HG02840 (cell line): Measurements from ENCODE around the gene FLVCR2.
"Not testable (repeated sequence)": the region's sequence is repeated elsewhere in the genome, so short reads cannot be mapped to it uniquely, and the experiment has no call there.

Experiments
- ATAC-seq: cut with Tn5 transposase; IDR thresholded peaks from one replicate; pipeline ENCODE4 v1.9.1; 2021; ENCODE audit warnings: mild to moderate bottlenecking, moderate library complexity, moderate number of reproducible peaks; ENCODE audit not compliant: unreplicated experiment, low FRiP score

The FLVCR2 gene

DNA sequence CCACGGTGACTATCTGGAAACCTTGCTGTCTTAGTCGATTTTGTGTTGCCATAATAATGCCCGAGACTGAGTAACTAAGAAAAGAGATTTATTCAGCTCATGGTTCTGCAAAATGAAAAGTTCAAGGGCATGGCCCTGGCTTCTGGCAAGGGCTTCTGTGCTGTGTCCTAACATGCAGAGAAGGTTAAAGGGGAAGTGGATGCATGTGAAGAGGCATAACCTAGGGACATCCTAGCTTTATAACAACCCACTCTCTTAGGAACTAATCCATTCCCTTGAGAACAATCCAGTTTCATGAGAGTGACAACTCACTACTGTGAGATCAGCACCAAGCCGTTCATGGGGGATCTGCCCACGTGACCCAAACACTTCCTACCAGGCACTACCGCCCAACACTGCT lies 11.5 kb downstream of the FLVCR2 start:
- ATAC-seq, result no peak

DNA sequence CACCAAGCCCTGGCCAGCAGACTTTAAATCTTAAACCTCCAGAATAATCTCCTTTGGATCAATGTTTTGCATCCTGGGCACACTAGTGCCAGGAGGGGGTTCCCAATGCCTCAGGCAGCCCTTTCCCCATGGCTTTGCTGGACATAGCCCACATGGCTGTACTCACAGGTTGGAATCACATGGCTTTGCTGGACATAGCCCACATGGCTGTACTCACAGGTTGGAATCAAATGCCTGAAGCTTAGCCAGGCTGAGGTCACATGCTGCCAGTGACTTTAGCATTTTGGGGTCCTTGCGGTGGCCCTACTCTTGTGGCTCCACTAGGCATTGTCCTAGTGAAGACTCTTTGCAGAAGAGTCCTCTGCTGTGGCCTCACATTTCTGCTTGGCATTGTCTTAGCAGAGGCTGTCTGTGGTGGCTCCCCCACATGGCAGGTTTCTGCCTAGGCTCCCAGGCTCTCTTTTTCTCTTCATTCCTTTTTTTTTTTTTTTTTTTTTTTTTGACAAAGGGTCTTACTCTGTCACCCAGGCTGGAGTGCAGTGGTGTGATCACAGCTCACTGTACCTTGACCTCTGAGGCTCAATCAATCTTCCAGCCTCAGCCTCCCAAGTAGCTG lies 13.0 kb downstream of the FLVCR2 start:
- no peak for ATAC-seq

- ATAC-seq, result no peak
Measured at GRCh38 chr14:75591987-75592575, 13.7 kb downstream of the FLVCR2 start.

GRCh38 chr14:75595226-75595625 lies 16.8 kb downstream of the FLVCR2 start:
- ATAC-seq, result no peak

GRCh38 chr14:75597149-75597548 lies 18.7 kb downstream of the FLVCR2 start:
- ATAC-seq, result no peak

- not testable (repeated sequence) for ATAC-seq
Measured at GRCh38 chr14:75600100-75600499, 21.7 kb downstream of the FLVCR2 start.

- ATAC-seq, result not testable (repeated sequence)
Measured at GRCh38 chr14:75601061-75601460, 22.6 kb downstream of the FLVCR2 start.

GRCh38 chr14:75602503-75602902 lies 24.1 kb downstream of the FLVCR2 start:
- no peak for ATAC-seq

GRCh38 chr14:75604979-75605851 lies 26.8 kb downstream of the FLVCR2 start:
- ATAC-seq, result no peak

DNA sequence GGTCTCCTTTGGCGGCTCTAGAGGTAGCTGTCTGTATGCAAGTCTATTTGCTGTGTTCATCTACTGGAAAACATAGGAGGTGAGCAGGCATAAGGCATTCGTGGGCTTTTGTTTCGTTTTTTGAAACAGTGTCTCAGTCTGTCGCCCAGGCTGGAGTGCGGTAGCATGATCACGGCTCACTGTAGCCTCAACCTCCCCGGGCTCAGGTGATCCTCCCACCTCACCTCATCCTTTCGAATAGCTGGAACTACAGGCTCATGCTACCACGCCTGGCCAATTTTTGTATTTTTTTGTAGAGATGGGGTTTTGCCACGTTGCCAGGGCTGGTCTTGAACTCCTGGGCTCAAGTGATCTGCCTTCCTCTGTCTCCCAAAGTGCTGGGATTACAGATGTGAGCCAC lies 27.5 kb downstream of the FLVCR2 start:
- no peak for ATAC-seq

GRCh38 chr14:75607044-75607443 lies 28.6 kb downstream of the FLVCR2 start:
- no peak for ATAC-seq

DNA sequence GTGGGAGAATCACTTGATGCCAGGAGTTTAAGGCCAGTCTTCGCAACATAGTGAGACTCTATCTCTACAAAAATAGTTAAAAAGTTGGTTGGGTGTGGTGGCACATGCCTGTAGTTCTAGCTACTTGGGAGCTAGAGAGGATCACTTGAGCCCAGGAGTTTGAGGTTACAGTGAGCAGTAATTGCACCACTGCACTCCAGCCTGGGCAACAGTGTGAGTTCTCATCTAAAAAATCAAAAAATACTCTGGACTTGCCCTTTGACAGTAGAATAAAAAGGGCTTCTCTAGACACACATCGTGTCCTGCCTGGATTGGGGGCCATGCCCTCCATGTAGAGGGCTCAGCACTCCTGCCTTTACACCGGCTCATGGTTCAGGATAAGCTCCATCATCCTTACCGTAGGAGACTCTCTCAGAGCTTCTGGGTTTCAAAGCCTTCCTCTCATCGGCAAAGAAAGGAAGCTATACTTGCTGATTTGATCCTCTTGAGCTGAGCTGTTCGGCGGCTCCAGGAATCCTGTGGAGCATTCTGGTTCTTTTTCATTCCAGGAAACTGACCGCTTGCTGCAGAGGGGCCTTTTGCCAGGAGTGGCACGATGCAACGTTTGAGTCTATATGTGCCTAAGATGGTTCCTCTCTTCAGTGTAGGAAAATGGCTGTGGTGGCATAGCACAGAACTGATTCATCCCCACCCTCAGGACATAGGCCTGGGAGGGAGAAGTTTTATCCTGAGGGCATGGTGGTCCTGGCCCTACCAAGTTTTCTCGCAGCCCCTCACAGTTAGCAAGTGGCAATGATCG lies 29.6 kb downstream of the FLVCR2 start:
- ATAC-seq, result no peak

DNA sequence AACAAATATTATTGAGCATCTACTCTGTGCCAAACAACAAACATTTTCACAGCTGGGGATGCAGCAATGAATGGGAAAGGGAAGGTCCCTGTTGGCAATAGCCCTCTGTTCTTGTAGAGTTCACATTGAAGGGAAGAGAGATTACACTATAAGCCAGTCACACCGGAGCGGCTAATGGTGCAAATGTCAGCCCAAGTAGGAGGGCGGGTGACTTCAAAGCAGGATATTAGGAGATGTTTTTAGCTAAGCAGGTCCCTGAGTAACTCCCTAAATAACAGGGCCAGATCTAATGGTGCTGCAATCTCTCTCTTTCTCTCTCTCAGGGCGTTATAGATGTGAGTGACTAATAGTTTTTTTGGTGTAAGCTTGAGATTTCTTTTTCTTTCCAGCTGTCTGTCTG lies 30.7 kb downstream of the FLVCR2 start:
- no peak for ATAC-seq

- ATAC-seq, result no peak
Measured at GRCh38 chr14:75609606-75610475, 31.4 kb downstream of the FLVCR2 start.

DNA sequence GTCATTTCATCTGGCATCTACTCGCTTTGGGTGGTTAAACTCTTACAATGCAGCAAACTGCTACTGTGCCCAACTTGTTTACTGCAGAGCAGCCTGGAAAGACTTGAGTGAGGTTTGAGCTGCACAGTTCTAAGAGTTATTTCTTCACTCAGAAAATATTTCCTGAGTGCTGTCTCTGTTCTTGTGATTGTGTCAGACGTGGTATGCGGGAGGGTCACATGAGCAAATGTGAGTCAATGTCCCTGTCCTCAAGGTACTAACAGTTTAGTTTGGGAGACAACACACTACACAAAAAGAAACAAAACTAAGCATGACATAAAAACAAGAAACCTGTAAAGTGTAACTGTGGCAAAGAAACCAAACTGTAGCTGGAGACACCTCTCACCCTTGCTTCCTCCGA lies 32.4 kb downstream of the FLVCR2 start:
- no peak for ATAC-seq

DNA sequence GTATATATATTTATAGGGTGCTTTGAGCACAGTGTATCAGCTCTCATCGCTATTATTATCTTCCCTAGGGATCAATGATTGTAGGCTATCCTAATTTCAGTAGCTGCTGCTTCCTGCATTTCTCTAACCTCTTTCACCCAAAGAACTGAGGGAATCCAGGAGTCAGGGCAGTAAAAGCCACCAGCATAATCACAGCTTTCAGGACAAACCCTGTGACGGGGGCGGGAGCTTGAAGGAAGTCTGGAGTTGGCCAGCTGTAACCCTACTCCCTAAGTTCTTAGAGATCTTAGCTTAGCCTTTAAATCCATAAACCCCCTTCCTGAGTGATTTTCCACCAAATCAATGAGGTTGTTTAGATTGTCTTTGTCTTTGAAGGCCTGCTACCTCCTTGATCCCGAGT lies 33.7 kb downstream of the FLVCR2 start:
- no peak for ATAC-seq

DNA sequence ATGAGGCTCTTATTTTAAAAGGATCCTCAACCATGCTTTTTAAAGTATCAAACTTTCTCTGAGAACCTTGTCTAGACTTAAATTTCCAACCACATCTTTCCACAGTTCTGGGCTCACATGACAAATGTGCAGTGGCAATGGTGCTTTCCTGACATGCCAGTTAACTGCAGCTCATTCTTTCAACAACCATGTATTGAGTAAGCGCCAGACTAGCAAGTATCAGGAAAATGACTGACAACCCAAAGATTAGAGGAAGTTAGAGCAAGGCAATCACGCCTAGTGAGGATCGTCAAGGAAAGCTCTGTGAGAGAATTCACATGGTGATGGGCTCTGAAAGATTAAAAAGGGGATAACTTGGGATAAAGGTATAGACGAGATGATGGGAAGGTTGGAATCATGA lies 35.8 kb downstream of the FLVCR2 start:
- no peak for ATAC-seq

GRCh38 chr14:75615200-75615599 lies 36.8 kb downstream of the FLVCR2 start:
- no peak for ATAC-seq

DNA sequence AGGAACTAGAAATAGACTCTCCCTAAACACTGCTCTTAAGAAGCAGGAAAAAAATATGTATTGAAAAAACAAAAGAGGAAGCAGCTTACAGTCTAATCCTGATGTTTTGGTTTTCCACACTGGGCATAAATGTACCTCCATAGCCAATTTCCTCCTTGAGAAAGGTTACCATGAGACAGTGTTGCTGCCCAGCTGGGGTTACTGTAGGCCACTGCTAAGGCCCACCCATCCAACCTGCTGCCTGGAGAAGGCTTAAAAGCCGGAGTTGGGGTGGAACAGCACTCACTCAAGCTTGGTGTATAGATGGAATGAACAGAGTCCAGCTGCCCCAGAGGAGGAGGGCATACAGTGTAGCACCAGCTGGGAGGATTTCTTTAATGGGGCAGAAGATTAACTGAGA lies 41.1 kb downstream of the FLVCR2 start:
- ATAC-seq, result no peak

GRCh38 chr14:75625034-75625433 lies 46.6 kb downstream of the FLVCR2 start:
- no peak for ATAC-seq
